MM.1S (cell line): ENCODE results near the gene N4BP2L2.
A peak's percentile ranks its signal among the peaks of the same experiment; 100 is the strongest.

Experiments used
- DNase-seq: peaks from one replicate; pipeline ENCODE4 v3.0.0-alpha.2; 2015
- H2AFZ ChIP-seq: fragments of 300-600 bp; sonication (generic); 2 replicates; pipeline ENCODE4 v1.6.0; 2016; ENCODE audit warnings: antibody characterized with exemption, low read length
- H3F3A ChIP-seq: fragments of 300-600 bp; sonication (generic); 2 replicates; pipeline ENCODE4 v1.6.1; 2016; ENCODE audit warnings: mild to moderate bottlenecking, antibody characterized with exemption, low read length, moderate library complexity, mixed read lengths; ENCODE audit not compliant: insufficient read depth
- H3K27ac ChIP-seq: fragments of 300-600 bp; sonication (generic); 2 replicates; pipeline ENCODE4 v1.5.1; 2016; ENCODE audit warnings: mild to moderate bottlenecking, low read length
- H3K27me3 ChIP-seq: fragments of 300-600 bp; sonication (generic); replicated peaks from 2 replicates; pipeline ENCODE4 v1.6.0; 2016; ENCODE audit warnings: low read length; ENCODE audit not compliant: insufficient read depth
- H3K36me3 ChIP-seq: fragments of 300-600 bp; sonication (generic); replicated peaks from 2 replicates; pipeline ENCODE4 v1.6.1; 2016; ENCODE audit warnings: mild to moderate bottlenecking, low read length, mixed read lengths; ENCODE audit not compliant: insufficient read depth
- H3K4me1 ChIP-seq: fragments of 300-600 bp; sonication (generic); 2 replicates; pipeline ENCODE4 v1.6.1; 2016; ENCODE audit warnings: low read length, mixed read lengths
- H3K4me2 ChIP-seq: fragments of 300-600 bp; sonication (generic); 2 replicates; pipeline ENCODE4 v1.6.0; 2016; ENCODE audit warnings: low read depth, low read length
- H3K4me3 ChIP-seq: fragments of 300-600 bp; sonication (generic); 2 replicates; pipeline ENCODE4 v1.5.1; 2016; ENCODE audit warnings: low read length, mixed read lengths
- H3K79me2 ChIP-seq: fragments of 300-600 bp; sonication (generic); 2 replicates; pipeline ENCODE4 v1.6.1; 2016; ENCODE audit warnings: mixed run types, low read length, mixed read lengths
- H3K9ac ChIP-seq: fragments of 300-600 bp; sonication (generic); 2 replicates; pipeline ENCODE4 v1.6.1; 2016; ENCODE audit warnings: low read length, mixed read lengths
- H3K9me2 ChIP-seq: fragments of 300-600 bp; sonication (generic); replicated peaks from 2 replicates; pipeline ENCODE4 v1.6.1; 2016; ENCODE audit warnings: mild to moderate bottlenecking, low read length, mixed read lengths; ENCODE audit not compliant: insufficient read depth
- H3K9me3 ChIP-seq: fragments of 300-600 bp; sonication (generic); replicated peaks from 2 replicates; pipeline ENCODE4 v1.6.1; 2016; ENCODE audit warnings: mild to moderate bottlenecking, low read length, mixed read lengths; ENCODE audit not compliant: insufficient read depth
- H4K20me1 ChIP-seq: fragments of 300-600 bp; sonication (generic); 2 replicates; pipeline ENCODE4 v1.6.1; 2016; ENCODE audit warnings: mild to moderate bottlenecking, low read length, moderate library complexity, mixed read lengths; ENCODE audit not compliant: insufficient read depth
- CTCF ChIP-seq: fragments of 300-600 bp; sonication (generic); IDR thresholded peaks from 2 replicates; pipeline ENCODE4 v1.5.1; 2016; ENCODE audit warnings: antibody characterized with exemption, low read length, mixed read lengths
- EZH2 ChIP-seq: fragments of 300-600 bp; sonication (generic); optimal IDR thresholded peaks from 2 replicates; pipeline ENCODE3; 2017; ENCODE audit warnings: low read depth, mild to moderate bottlenecking, antibody characterized with exemption, low read length, mixed read lengths
- EZH2phosphoT487 ChIP-seq: fragments of 300-600 bp; sonication (generic); IDR thresholded peaks from 2 replicates; pipeline ENCODE4 v1.6.1; 2018; ENCODE audit warnings: antibody characterized with exemption, low read length

The N4BP2L2 gene

GRCh38 chr13:32384702-32385101 lies 153.9 kb downstream of the N4BP2L2 start:
- Histone ChIP-seq H3F3A (peaks cover 6% of the 10 kb centered on the region), H3K36me3 (no peaks in the 10 kb centered on the region), H2AFZ (no peak overlapping the region), H3K4me2 (no peak overlapping the region), H3K27ac (peak overlapping the region; percentile 18; the same call in 1 of the 2 replicates), H3K27me3 (no peaks in the 10 kb centered on the region), H3K79me2 (no peaks in the 10 kb centered on the region), H3K9ac (no peak overlapping the region), H3K9me3 (no peaks in the 10 kb centered on the region), H3K4me3 (no peak overlapping the region), H4K20me1 (no peaks in the 10 kb centered on the region), H3K9me2 (no peaks in the 10 kb centered on the region), H3K4me1 (peaks cover 27% of the 10 kb centered on the region)
- TF ChIP-seq EZH2 (no peak), CTCF (no peak), EZH2phosphoT487 (no peak)
- DNase-seq = no peak

- no peak overlapping the region for H2AFZ ChIP-seq
- TF ChIP-seq CTCF = no peak
- no peak for TF ChIP-seq EZH2phosphoT487
- TF ChIP-seq EZH2 = no peak
- no peaks in the 10 kb centered on the region for H3F3A ChIP-seq
- peaks cover 21% of the 10 kb centered on the region for H3K4me1 ChIP-seq
- H3K9me3 ChIP-seq = no peaks in the 10 kb centered on the region
- H4K20me1 ChIP-seq = no peaks in the 10 kb centered on the region
- H3K4me3 ChIP-seq = no peak overlapping the region
- peak overlapping the region; percentile 18; the same call in 1 of the 2 replicates for H3K27ac ChIP-seq
- no peaks in the 10 kb centered on the region for H3K9me2 ChIP-seq
- no peak overlapping the region for H3K9ac ChIP-seq
- H3K79me2 ChIP-seq = no peaks in the 10 kb centered on the region
- no peaks in the 10 kb centered on the region for H3K36me3 ChIP-seq
- H3K27me3 ChIP-seq = no peaks in the 10 kb centered on the region
- DNase-seq = no peak
- no peak overlapping the region for H3K4me2 ChIP-seq
Observed at GRCh38 chr13:32383836-32384618, 154.6 kb downstream of the N4BP2L2 start.
